Adipocyte (in vitro differentiated cells): ENCODE data around the gene SAMD9L.
A peak's percentile ranks its signal among the peaks of the same experiment; 100 is the strongest.

ENCODE experiments used
- DNase-seq: peaks from one replicate; pipeline ENCODE4 v3.0.0-alpha.2; 2015; ENCODE audit warnings: low read depth
- H3K27me3 ChIP-seq: replicated peaks from 2 replicates; pipeline ENCODE4 v1.7.0; 2013; ENCODE audit warnings: mild to moderate bottlenecking, low read length, moderate library complexity; ENCODE audit not compliant: control insufficient read depth, insufficient read depth
- H3K36me3 ChIP-seq: 2 replicates; pipeline ENCODE4 v1.7.0; 2013; ENCODE audit warnings: low read length, mild to moderate bottlenecking, moderate library complexity; ENCODE audit not compliant: control insufficient read depth, insufficient read depth, severe bottlenecking
- H3K4me1 ChIP-seq: 2 replicates; pipeline ENCODE4 v1.7.0; 2013; ENCODE audit warnings: mild to moderate bottlenecking, low read length, moderate library complexity; ENCODE audit not compliant: control insufficient read depth, insufficient read depth
- H3K4me3 ChIP-seq: 2 replicates; pipeline ENCODE4 v1.7.0; 2013; ENCODE audit warnings: mild to moderate bottlenecking, low read length, moderate library complexity
- H3K9ac ChIP-seq: 2 replicates; pipeline ENCODE4 v1.7.0; 2013; ENCODE audit warnings: mild to moderate bottlenecking, low read length, moderate library complexity
- H3K9me3 ChIP-seq: 2 replicates; pipeline ENCODE4 v1.7.0; 2013; ENCODE audit warnings: mild to moderate bottlenecking, low read length, moderate library complexity; ENCODE audit not compliant: control insufficient read depth

Gene SAMD9L

GRCh38 chr7:93117327-93117726, 30.9 kb downstream of the SAMD9L start:
- H3K27me3 ChIP-seq = no peaks in the 10 kb centered on the region
- peaks cover 22% of the 10 kb centered on the region for H3K4me1 ChIP-seq
- peak overlapping the region; percentile 77 for H3K9ac ChIP-seq
- H3K4me3 ChIP-seq = peak overlapping the region; percentile 84
- H3K36me3 ChIP-seq = no peaks in the 10 kb centered on the region
- peak; percentile 21 for DNase-seq
- no peaks in the 10 kb centered on the region for H3K9me3 ChIP-seq

GRCh38 chr7:93115796-93116195, 32.4 kb downstream of the SAMD9L start:
- H3K36me3 ChIP-seq = no peaks in the 10 kb centered on the region
- DNase-seq = peak; percentile 69
- H3K9ac ChIP-seq = peak overlapping the region; percentile 77
- peak overlapping the region; percentile 84 for H3K4me3 ChIP-seq
- peaks cover 22% of the 10 kb centered on the region for H3K4me1 ChIP-seq
- H3K9me3 ChIP-seq = no peaks in the 10 kb centered on the region
- H3K27me3 ChIP-seq = no peaks in the 10 kb centered on the region

- peaks cover 23% of the 10 kb centered on the region for H3K9me3 ChIP-seq
- H3K36me3 ChIP-seq = peaks cover 30% of the 10 kb centered on the region
- no peaks in the 10 kb centered on the region for H3K27me3 ChIP-seq
- no peaks in the 10 kb centered on the region for H3K4me1 ChIP-seq
- no peak overlapping the region for H3K4me3 ChIP-seq
- H3K9ac ChIP-seq = no peak overlapping the region
- no peak for DNase-seq
Observed at GRCh38 chr7:93108003-93108402, 40.2 kb downstream of the SAMD9L start.

- H3K9me3 ChIP-seq = peaks cover 9% of the 10 kb centered on the region
- H3K36me3 ChIP-seq = no peaks in the 10 kb centered on the region
- no peaks in the 10 kb centered on the region for H3K27me3 ChIP-seq
- H3K4me1 ChIP-seq = no peaks in the 10 kb centered on the region
- no peak for DNase-seq
- H3K4me3 ChIP-seq = no peak overlapping the region
- no peak overlapping the region for H3K9ac ChIP-seq
Observed at GRCh38 chr7:93097388-93097787, 50.8 kb downstream of the SAMD9L start.

GRCh38 chr7:93092757-93093370, 55.3 kb downstream of the SAMD9L start:
- no peak overlapping the region for H3K4me3 ChIP-seq
- H3K9ac ChIP-seq = no peak overlapping the region
- peak; percentile 59 for DNase-seq
- H3K9me3 ChIP-seq = peaks cover 8% of the 10 kb centered on the region
- H3K4me1 ChIP-seq = no peaks in the 10 kb centered on the region
- no peaks in the 10 kb centered on the region for H3K27me3 ChIP-seq
- H3K36me3 ChIP-seq = no peaks in the 10 kb centered on the region
